Type B pancreatic cell (in vitro differentiated cells): ENCODE measurements around the gene HAPSTR1. TPM values are rescaled to one million over a fixed set of nuclear protein-coding genes. Genes with fewer than 3 reads are reported as not detected.

ENCODE experiments used
- DNase-seq: peaks from one replicate; pipeline ENCODE4 v3.0.0; 2021; ENCODE audit warnings: mixed read lengths; ENCODE audit not compliant: unreplicated experiment; ENCODE audit errors: extremely low spot score
- H3K27ac Mint-ChIP-seq: 2 replicates; pipeline ENCODE4 v1.8.0; 2021; ENCODE audit warnings: mild to moderate bottlenecking, mixed read lengths
- H3K27me3 Mint-ChIP-seq: 2 replicates; pipeline ENCODE4 v1.8.0; 2021; ENCODE audit warnings: mixed read lengths
- H3K36me3 Mint-ChIP-seq: 2 replicates; pipeline ENCODE4 v1.8.0; 2021; ENCODE audit warnings: mixed read lengths
- H3K4me1 Mint-ChIP-seq: one replicate; pipeline ENCODE4 v1.8.0; 2021; ENCODE audit warnings: mixed read lengths; ENCODE audit not compliant: unreplicated experiment
- H3K4me3 Mint-ChIP-seq: 2 replicates; pipeline ENCODE4 v1.8.0; 2021; ENCODE audit warnings: mild to moderate bottlenecking, mixed read lengths
- H3K9me3 Mint-ChIP-seq: 2 replicates; pipeline ENCODE4 v1.8.0; 2021; ENCODE audit warnings: mixed read lengths
- total RNA-seq: library from RNA; stranded (reverse); gene quantifications from 2 replicates; pipeline ENCODE4 v1.2.1, GENCODE V29; 2021; ENCODE audit warnings: low replicate concordance
- TF ChIP-seq, protein P1 (sequence below): fragments of 200-600 bp; sonication (generic); conservative IDR thresholded peaks from 2 replicates; pipeline ENCODE4 v1.5.0; 2021; ENCODE audit warnings: antibody characterized with exemption, mild to moderate bottlenecking

Gene HAPSTR1
- total RNA-seq, 1 donor from 2014 or later: 66.2 TPM

DNA sequence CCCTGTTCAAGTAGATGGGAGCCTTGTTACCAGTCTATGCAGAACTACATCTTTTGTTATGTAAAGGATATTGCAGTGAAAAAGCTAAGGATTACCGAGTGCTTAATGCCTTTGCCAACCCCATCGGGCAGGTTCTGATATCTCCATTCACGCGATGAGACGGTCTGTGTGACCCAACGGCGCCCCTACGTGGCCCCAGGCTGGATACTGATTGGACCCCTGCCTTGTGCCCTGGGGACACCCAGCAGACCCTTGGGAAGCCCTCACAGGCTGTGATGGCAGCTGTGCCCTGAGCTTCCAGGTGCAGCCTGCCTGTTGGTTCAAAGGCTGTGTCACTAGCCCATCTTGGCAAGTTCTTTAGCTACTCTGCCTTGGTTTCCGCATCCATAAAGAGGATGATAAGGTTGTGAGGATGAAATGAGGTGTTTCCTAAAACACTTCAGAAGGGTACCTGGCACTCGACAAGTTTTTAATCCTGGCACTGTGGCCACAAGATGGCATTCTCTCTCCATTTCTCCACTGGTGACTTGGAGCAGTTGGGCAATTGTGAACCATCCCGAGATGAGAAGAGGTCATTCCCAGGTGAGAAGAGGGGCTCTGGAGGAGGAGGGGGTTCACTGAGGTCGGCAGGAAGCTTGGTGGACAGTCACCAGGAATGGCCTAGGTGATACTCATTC, 33.6 kb downstream of the HAPSTR1 start:
- peaks cover 10% of the 10 kb centered on the region for H3K36me3 Mint-ChIP-seq
- H3K9me3 Mint-ChIP-seq: no peaks in the 10 kb centered on the region
- DNase-seq: peak; percentile 62
- H3K4me1 Mint-ChIP-seq: peaks cover 8% of the 10 kb centered on the region
- TF ChIP-seq, protein P1, sequence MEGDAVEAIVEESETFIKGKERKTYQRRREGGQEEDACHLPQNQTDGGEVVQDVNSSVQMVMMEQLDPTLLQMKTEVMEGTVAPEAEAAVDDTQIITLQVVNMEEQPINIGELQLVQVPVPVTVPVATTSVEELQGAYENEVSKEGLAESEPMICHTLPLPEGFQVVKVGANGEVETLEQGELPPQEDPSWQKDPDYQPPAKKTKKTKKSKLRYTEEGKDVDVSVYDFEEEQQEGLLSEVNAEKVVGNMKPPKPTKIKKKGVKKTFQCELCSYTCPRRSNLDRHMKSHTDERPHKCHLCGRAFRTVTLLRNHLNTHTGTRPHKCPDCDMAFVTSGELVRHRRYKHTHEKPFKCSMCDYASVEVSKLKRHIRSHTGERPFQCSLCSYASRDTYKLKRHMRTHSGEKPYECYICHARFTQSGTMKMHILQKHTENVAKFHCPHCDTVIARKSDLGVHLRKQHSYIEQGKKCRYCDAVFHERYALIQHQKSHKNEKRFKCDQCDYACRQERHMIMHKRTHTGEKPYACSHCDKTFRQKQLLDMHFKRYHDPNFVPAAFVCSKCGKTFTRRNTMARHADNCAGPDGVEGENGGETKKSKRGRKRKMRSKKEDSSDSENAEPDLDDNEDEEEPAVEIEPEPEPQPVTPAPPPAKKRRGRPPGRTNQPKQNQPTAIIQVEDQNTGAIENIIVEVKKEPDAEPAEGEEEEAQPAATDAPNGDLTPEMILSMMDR: no peak
- no peak overlapping the region for H3K27ac Mint-ChIP-seq
- no peak overlapping the region for H3K4me3 Mint-ChIP-seq
- no peaks in the 10 kb centered on the region for H3K27me3 Mint-ChIP-seq

DNA sequence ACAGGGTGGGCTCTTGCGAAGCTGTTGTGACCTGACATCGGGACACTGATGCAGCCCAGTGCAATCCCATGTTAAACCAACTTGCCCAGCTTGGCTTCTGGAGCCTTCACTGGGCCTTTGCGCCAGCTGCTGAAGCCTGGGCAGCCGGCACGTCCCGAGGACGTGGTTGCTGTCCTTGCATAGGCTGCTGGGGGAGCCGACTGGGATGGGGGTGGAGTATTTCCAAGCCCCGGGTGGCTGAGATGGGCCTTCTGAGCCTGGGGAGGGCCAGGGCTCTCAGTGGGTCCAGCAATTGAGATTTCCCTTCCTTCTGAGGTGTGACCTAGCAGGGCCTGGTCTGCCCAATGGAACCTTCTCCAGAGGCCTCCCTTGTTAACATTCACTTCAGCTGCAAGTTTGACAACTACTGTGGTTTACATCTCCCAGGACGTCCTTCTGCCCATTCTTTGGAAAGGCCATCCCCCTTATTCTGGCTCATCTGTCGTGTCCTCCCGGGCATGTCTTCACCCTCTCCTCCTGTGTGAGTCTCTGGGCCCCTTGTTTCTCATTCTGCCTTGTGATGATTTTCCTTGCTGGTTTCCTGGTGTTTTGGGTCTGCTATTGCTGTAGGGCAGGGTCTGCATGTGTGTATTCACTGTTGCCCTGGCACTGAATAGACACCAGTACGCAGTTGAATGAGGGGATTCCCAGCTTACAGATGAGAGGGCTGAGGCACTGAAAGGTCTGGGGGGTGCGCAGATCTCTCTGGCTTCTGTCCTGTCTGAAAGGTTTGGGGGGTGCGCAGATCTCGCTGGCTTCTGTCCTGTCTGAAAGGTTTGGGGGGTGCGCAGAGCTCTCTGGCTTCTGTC, 34.4 kb downstream of the HAPSTR1 start:
- H3K9me3 Mint-ChIP-seq: no peaks in the 10 kb centered on the region
- peaks cover 8% of the 10 kb centered on the region for H3K4me1 Mint-ChIP-seq
- no peak overlapping the region for H3K27ac Mint-ChIP-seq
- no peaks in the 10 kb centered on the region for H3K27me3 Mint-ChIP-seq
- no peak overlapping the region for H3K4me3 Mint-ChIP-seq
- peaks cover 7% of the 10 kb centered on the region for H3K36me3 Mint-ChIP-seq
- TF ChIP-seq, protein P1: no peak
- DNase-seq: peak; percentile 47

DNA sequence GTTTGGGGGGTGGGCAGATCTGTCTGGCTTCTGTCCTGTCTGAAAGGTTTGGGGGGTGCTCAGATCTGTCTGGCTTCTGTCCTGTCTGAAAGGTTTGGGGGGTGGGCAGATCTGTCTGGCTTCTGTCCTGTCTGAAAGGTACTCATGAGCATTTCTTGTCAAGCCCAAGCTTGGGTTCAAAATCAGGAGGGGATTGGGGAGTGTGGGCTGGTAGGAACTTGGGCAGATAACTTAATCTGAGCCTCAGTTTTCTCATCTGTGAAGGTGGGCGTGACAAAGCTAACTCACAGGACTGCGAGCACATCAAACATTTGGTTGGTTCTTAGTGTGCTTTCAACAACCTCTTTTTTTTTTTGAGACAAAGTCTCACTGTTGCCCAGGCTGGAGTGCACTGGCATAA, 35.2 kb downstream of the HAPSTR1 start:
- Mint-ChIP-seq H3K4me3 (no peak overlapping the region), H3K27me3 (no peaks in the 10 kb centered on the region), H3K9me3 (no peaks in the 10 kb centered on the region), H3K27ac (no peak overlapping the region), H3K36me3 (peaks cover 7% of the 10 kb centered on the region), H3K4me1 (peaks cover 8% of the 10 kb centered on the region)
- TF ChIP-seq, protein P1: no peak
- DNase-seq: peak; percentile 40

DNA sequence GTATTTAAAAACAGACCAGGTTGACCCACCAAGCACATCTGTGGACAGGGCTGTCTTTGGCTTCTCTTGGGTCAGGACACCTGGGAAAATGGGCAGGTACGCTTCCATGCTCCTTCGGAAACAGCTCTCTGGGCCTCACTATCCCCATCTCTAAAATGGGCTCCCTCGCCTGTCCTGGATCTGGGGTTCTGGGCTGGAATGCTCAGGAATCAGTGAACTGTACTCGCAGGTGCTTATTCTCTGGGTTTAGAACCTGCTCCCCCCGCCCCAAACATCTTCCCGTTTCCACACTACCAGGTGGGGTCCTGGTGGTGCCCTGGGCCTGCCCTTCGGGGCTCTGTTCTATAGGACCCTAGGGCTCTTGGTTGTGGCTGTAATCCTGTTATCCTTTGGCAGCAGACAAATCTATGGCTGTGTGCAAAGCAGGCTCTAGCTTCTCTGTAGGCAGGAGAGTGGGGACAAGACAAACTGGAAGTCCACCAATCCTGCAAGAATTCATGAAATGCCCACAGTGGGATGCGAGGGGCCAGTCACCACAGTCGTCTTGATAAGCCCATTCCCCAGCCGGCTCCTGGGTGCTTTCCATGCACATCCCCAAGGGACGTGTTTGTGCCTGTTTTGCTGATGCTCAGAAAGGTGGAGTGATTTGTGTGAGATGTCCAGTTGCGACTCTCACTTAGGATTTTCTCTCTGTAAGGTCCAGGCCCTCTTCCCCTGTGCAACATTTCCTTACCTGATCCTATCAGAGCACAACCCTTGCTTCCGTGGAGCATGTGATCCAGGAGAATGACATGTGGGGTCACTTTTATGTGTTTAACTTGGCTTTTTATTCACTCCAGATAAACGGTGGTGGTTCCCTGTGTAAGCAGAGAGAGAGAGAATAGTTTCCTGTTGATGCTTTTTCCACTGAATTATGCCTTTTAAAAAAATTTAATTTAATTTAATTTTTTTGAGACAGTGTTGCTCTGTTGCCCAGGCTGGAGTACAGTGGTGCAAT, 37.2 kb downstream of the HAPSTR1 start:
- Mint-ChIP-seq H3K4me3 (no peak overlapping the region), H3K27me3 (no peaks in the 10 kb centered on the region), H3K27ac (no peak overlapping the region), H3K4me1 (peaks cover 8% of the 10 kb centered on the region), H3K9me3 (no peaks in the 10 kb centered on the region), H3K36me3 (peaks cover 4% of the 10 kb centered on the region)
- TF ChIP-seq, protein P1: no peak
- peak; percentile 61 for DNase-seq

DNA sequence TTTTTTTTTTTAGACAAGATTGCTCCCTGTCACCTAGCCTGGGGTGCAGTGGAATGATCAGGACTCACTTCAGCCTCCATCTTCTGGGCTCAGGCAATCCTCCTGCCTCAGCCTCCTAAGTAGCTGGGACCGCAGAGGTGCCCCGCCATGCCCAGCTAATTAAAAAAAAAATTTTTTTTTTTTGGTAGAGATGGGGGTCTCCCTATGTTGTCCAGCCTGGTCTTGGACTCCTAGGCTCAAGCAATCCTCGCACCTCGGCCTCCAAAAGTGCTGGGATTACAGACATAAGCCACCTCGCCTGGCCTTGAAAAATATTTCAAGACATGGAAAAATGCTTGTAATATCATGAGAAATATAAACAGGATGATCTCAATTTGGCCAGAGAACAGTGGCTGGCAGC, 42.9 kb downstream of the HAPSTR1 start:
- Mint-ChIP-seq H3K4me3 (no peak overlapping the region), H3K36me3 (no peaks in the 10 kb centered on the region), H3K27me3 (peaks cover 10% of the 10 kb centered on the region), H3K4me1 (peaks cover 9% of the 10 kb centered on the region), H3K9me3 (no peaks in the 10 kb centered on the region), H3K27ac (no peak overlapping the region)
- DNase-seq: no peak
- TF ChIP-seq, protein P1: no peak
